ENCODE results near the gene PSG5.
"Not testable (repeated sequence)": the region's sequence is repeated elsewhere in the genome, so short reads cannot be mapped to it uniquely, and the experiment has no call there.

The PSG5 gene

GRCh38 chr19:43186311-43186935 is at the start of gene PSG5:
TSS of gene PSG5 (minus strand) at chr19:43186536. CDS start at chr19:43186405, 131 bp downstream.
- DNase-seq (ENCODE audit: low spot score), result not testable (repeated sequence)

GRCh38 chr19:43235686-43236085 is 49.4 kb upstream of the PSG5 start:
- DNase-seq (ENCODE audit: low spot score), result peak; percentile 13

- peak; percentile 42 for DNase-seq (ENCODE audit: low spot score)
These were observed 43.0 kb upstream of the PSG5 start for GRCh38 chr19:43229315-43229714.

- DNase-seq (ENCODE audit: low spot score), result not testable (repeated sequence)
These were observed 42.4 kb upstream of the PSG5 start for GRCh38 chr19:43228730-43229129.

GRCh38 chr19:43226986-43227385 is 40.6 kb upstream of the PSG5 start:
- DNase-seq (ENCODE audit: low spot score), result not testable (repeated sequence)

- DNase-seq (ENCODE audit: low spot score), result no peak
These were observed 38.5 kb upstream of the PSG5 start for GRCh38 chr19:43224855-43225253.

GRCh38 chr19:43224201-43224854 is 38.0 kb upstream of the PSG5 start:
- DNase-seq (ENCODE audit: low spot score), result not testable (repeated sequence)

GRCh38 chr19:43221891-43222290 is 35.6 kb upstream of the PSG5 start:
- DNase-seq (ENCODE audit: low spot score), result not testable (repeated sequence)

- DNase-seq (ENCODE audit: low spot score), result not testable (repeated sequence)
These were observed 32.8 kb upstream of the PSG5 start for GRCh38 chr19:43219136-43219535.

- not testable (repeated sequence) for DNase-seq (ENCODE audit: low spot score)
These were observed 29.5 kb upstream of the PSG5 start for GRCh38 chr19:43215881-43216280.

GRCh38 chr19:43207991-43208390 is 21.7 kb upstream of the PSG5 start:
- no peak for DNase-seq (ENCODE audit: low spot score)

GRCh38 chr19:43207174-43207573 is 20.8 kb upstream of the PSG5 start:
- not testable (repeated sequence) for DNase-seq (ENCODE audit: low spot score)

GRCh38 chr19:43205471-43206105 is 19.3 kb upstream of the PSG5 start, which contains the start of gene PSG4:
TSS of gene PSG4 (minus strand) at chr19:43205638. CDS start at chr19:43205536, 102 bp downstream.
- DNase-seq (ENCODE audit: low spot score), result not testable (repeated sequence)

- DNase-seq (ENCODE audit: low spot score), result not testable (repeated sequence)
These were observed 17.3 kb upstream of the PSG5 start for GRCh38 chr19:43203611-43204010.

- not testable (repeated sequence) for DNase-seq (ENCODE audit: low spot score)
These were observed 15.6 kb upstream of the PSG5 start for GRCh38 chr19:43201891-43202290.

GRCh38 chr19:43201337-43201801 is 15.0 kb upstream of the PSG5 start:
- peak; percentile 8 for DNase-seq (ENCODE audit: low spot score)

GRCh38 chr19:43198686-43199419 is 12.5 kb upstream of the PSG5 start:
- DNase-seq (ENCODE audit: low spot score), result not testable (repeated sequence)

GRCh38 chr19:43197666-43198397 is 11.5 kb upstream of the PSG5 start:
- not testable (repeated sequence) for DNase-seq (ENCODE audit: low spot score)

- DNase-seq (ENCODE audit: low spot score), result not testable (repeated sequence)
These were observed 8.1 kb upstream of the PSG5 start for GRCh38 chr19:43194397-43194796.

GRCh38 chr19:43192381-43193155 is 6.2 kb upstream of the PSG5 start:
- DNase-seq (ENCODE audit: low spot score), result not testable (repeated sequence)

- DNase-seq (ENCODE audit: low spot score), result peak; percentile 1
These were observed 1.8 kb upstream of the PSG5 start for GRCh38 chr19:43188092-43188491.

All from COLO829 (cell line).